ENCODE measurements around the gene MT2A. TPM values are rescaled to one million over a fixed set of nuclear protein-coding genes. Genes with fewer than 3 reads are reported as not detected.
A peak's percentile ranks its signal among the peaks of the same experiment; 100 is the strongest.

MT2A gene
- total and polyA plus RNA-seq, 2 of the 13 experiments (the other 11 are each of a cell fraction or from before 2014, with no cell fraction given): 135 to 371 TPM

DNA sequence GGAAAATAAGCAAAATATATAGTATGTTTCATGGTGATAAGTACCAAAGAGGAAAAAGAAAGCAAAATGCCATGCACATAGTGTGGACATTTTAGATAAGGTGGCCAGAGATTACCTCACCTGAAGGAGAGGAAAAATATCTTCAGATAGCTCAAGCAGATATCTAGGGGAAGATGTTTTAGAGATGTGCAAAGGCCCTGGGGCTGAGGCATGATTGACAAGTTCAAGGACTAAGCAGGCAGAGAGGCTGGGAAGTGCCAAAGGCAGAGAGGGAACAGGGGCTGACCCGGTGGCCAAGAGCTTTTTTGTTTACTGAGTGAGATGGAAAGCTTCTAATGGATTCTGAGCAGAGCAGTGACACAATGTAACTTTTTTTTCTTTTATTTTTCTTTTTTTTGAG is 47.9 kb upstream of the MT2A start (continued):
- TF ChIP-seq, protein P1, sequence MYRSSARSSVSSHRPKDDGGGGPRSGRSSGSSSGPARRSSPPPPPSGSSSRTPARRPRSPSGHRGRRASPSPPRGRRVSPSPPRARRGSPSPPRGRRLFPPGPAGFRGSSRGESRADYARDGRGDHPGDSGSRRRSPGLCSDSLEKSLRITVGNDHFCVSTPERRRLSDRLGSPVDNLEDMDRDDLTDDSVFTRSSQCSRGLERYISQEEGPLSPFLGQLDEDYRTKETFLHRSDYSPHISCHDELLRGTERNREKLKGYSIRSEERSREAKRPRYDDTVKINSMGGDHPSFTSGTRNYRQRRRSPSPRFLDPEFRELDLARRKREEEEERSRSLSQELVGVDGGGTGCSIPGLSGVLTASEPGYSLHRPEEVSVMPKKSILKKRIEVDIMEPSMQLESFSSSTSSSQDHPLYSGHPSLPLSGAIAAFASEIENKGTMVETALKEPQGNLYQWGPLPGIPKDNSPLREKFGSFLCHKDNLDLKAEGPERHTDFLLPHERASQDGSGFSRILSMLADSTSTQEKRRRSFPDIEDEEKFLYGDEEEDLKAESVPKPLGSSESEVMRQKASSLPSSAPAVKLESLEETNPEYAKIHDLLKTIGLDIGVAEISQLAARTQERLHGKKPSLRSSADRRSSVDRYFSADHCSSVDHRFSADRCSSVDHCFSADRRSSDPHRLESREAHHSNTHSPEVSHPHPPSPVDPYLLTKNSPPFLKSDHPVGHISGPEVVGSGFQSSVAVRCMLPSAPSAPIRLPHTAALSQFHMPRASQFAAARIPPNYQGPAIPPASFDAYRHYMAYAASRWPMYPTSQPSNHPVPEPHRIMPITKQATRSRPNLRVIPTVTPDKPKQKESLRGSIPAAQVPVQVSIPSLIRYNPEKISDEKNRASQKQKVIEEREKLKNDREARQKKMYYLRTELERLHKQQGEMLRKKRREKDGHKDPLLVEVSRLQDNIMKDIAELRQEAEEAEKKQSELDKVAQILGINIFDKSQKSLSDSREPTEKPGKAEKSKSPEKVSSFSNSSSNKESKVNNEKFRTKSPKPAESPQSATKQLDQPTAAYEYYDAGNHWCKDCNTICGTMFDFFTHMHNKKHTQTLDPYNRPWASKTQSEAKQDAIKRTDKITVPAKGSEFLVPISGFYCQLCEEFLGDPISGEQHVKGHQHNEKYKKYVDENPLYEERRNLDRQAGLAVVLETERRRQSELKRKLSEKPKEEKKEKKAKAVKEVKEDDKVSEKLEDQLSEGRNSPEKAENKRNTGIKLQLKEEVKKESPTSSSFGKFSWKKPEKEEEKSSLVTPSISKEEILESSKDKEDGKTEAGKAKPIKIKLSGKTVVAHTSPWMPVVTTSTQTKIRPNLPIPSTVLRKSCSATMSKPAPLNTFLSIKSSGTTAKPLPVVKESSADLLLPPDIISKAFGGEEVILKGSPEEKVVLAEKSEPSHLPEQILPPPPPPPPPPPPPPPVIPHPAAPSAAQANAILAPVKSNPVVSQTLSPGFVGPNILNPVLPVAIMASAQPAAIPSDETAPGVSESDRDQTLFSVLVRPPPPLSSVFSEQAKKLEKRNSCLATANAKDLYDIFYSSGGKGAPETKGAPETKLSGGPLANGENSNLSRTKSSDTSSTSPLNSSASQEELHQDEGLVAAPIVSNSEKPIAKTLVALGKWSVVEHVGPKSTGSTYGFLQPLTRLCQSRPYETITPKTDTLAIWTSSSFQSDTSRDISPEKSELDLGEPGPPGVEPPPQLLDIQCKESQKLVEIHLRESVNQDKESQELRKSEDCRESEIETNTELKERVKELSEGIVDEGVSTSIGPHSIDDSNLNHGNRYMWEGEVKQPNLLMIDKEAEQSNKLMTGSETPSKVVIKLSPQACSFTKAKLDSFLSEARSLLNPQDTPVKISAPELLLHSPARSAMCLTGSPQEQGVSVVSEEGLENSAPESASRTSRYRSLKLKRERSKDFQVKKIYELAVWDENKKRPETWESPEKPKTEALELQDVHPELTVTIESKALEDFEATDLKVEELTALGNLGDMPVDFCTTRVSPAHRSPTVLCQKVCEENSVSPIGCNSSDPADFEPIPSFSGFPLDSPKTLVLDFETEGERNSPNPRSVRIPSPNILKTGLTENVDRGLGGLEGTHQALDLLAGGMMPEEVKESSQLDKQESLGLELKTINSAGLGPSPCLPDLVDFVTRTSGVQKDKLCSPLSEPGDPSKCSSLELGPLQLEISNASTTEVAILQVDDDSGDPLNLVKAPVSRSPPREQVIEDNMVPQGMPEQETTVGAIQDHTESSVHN (CRISPR knock-in tag; IDR thresholded peaks at IDR 0.05): no peak
- TF ChIP-seq, protein P2, sequence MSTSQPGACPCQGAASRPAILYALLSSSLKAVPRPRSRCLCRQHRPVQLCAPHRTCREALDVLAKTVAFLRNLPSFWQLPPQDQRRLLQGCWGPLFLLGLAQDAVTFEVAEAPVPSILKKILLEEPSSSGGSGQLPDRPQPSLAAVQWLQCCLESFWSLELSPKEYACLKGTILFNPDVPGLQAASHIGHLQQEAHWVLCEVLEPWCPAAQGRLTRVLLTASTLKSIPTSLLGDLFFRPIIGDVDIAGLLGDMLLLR (CRISPR knock-in tag; IDR thresholded peaks at IDR 0.05): no peak
- TF ChIP-seq MEIS2 (CRISPR knock-in tag; IDR thresholded peaks at IDR 0.05) (peak; percentile 43; the same call in 1 of the 2 replicates), SATB2 (CRISPR knock-in tag; IDR thresholded peaks at IDR 0.05) (no peak), RBAK (CRISPR knock-in tag; IDR thresholded peaks at IDR 0.05) (no peak), NR3C1 (CRISPR knock-in tag; IDR thresholded peaks at IDR 0.05) (no peak), ZSCAN29 (CRISPR knock-in tag; conservative IDR thresholded peaks at IDR 0.05) (no peak), ZNF710 (CRISPR knock-in tag; IDR thresholded peaks at IDR 0.05; ENCODE audit: borderline replicate concordance) (no peak), ZNF431 (CRISPR knock-in tag; IDR thresholded peaks at IDR 0.05; ENCODE audit: borderline replicate concordance, low read depth) (no peak), CCAR2 (optimal IDR thresholded peaks at IDR 0.05; ENCODE audit: low read depth, low read length) (no peak), PAXIP1 (CRISPR knock-in tag; conservative IDR thresholded peaks at IDR 0.05) (no peak)
